Esophagus squamous epithelium (tissue), 4 donors: ENCODE results near the gene TPK1.

Experiments
- CTCF ChIP-seq, 6 experiments: fragments of 450-650 bp in 4 of 6; fragments of 200-600 bp in 2 of 6; sonication (generic) in 2 of 6; IDR thresholded peaks; one replicate each; pipeline ENCODE4 v1.5.1; 2016 to 2019; ENCODE audit warnings: antibody characterized with exemption in 6 of 6, mild to moderate bottlenecking in 4 of 6, moderate library complexity in 4 of 6
- POLR2A ChIP-seq, 4 donors: fragments of 450-650 bp; IDR thresholded peaks; one replicate each; pipeline ENCODE4 v1.6.1; 2017; ENCODE audit warnings: antibody characterized with exemption in 4 of 4, mild to moderate bottlenecking in 4 of 4, moderate library complexity in 3 of 4

GRCh38 chr7:144403102-144403501 is 432.8 kb downstream of the TPK1 start:
- TF ChIP-seq CTCF (IDR thresholded peaks at IDR 0.05) (no peak), POLR2A (IDR thresholded peaks at IDR 0.05) (no peak)
